Measurements from ENCODE around the gene KRTAP4-5.

DNA sequence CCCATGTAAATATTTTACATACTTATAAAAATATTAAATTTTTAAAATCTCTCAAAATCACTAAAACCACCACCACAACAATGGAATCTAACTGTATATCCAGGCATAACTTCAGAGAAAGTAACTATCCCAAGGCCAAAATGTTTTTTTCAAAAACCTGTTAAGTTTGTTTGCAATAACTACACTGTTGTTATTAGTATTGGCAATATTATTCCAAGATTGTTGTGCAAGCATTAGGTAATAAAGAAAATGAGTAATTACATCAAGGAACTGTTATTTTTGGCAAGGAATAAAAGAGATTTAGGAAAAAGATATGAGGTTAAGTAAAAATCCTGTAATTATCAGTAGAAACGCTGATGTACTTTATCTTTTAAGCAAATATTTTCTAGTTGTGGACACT, 22.3 kb downstream of the KRTAP4-5 start:
- TF ChIP-seq CREB1 (CRISPR knock-in tag; IDR thresholded peaks at IDR 0.05; ENCODE audit: low read depth) (no peak), JUNB (IDR thresholded peaks at IDR 0.05; ENCODE audit: unreplicated experiment) (no peak), POLR2AphosphoS5 (IDR thresholded peaks at IDR 0.05; ENCODE audit: low read depth) (no peak), EZH2 (IDR thresholded peaks at IDR 0.05; ENCODE audit: low read depth, unreplicated experiment) (no peak), NANOG (IDR thresholded peaks at IDR 0.05; ENCODE audit: borderline replicate concordance) (no peak), EZH2phosphoT487 (IDR thresholded peaks at IDR 0.05; ENCODE audit: unreplicated experiment) (no peak)
- TF ChIP-seq, protein P1, sequence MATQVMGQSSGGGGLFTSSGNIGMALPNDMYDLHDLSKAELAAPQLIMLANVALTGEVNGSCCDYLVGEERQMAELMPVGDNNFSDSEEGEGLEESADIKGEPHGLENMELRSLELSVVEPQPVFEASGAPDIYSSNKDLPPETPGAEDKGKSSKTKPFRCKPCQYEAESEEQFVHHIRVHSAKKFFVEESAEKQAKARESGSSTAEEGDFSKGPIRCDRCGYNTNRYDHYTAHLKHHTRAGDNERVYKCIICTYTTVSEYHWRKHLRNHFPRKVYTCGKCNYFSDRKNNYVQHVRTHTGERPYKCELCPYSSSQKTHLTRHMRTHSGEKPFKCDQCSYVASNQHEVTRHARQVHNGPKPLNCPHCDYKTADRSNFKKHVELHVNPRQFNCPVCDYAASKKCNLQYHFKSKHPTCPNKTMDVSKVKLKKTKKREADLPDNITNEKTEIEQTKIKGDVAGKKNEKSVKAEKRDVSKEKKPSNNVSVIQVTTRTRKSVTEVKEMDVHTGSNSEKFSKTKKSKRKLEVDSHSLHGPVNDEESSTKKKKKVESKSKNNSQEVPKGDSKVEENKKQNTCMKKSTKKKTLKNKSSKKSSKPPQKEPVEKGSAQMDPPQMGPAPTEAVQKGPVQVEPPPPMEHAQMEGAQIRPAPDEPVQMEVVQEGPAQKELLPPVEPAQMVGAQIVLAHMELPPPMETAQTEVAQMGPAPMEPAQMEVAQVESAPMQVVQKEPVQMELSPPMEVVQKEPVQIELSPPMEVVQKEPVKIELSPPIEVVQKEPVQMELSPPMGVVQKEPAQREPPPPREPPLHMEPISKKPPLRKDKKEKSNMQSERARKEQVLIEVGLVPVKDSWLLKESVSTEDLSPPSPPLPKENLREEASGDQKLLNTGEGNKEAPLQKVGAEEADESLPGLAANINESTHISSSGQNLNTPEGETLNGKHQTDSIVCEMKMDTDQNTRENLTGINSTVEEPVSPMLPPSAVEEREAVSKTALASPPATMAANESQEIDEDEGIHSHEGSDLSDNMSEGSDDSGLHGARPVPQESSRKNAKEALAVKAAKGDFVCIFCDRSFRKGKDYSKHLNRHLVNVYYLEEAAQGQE (IDR thresholded peaks at IDR 0.05; ENCODE audit: unreplicated experiment): no peak
- TF ChIP-seq, protein P2, sequence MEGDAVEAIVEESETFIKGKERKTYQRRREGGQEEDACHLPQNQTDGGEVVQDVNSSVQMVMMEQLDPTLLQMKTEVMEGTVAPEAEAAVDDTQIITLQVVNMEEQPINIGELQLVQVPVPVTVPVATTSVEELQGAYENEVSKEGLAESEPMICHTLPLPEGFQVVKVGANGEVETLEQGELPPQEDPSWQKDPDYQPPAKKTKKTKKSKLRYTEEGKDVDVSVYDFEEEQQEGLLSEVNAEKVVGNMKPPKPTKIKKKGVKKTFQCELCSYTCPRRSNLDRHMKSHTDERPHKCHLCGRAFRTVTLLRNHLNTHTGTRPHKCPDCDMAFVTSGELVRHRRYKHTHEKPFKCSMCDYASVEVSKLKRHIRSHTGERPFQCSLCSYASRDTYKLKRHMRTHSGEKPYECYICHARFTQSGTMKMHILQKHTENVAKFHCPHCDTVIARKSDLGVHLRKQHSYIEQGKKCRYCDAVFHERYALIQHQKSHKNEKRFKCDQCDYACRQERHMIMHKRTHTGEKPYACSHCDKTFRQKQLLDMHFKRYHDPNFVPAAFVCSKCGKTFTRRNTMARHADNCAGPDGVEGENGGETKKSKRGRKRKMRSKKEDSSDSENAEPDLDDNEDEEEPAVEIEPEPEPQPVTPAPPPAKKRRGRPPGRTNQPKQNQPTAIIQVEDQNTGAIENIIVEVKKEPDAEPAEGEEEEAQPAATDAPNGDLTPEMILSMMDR (conservative IDR thresholded peaks at IDR 0.05; ENCODE audit: low read depth in 2 of 2): no peak
